ENCODE data around the gene BMPR1A.

DNA sequence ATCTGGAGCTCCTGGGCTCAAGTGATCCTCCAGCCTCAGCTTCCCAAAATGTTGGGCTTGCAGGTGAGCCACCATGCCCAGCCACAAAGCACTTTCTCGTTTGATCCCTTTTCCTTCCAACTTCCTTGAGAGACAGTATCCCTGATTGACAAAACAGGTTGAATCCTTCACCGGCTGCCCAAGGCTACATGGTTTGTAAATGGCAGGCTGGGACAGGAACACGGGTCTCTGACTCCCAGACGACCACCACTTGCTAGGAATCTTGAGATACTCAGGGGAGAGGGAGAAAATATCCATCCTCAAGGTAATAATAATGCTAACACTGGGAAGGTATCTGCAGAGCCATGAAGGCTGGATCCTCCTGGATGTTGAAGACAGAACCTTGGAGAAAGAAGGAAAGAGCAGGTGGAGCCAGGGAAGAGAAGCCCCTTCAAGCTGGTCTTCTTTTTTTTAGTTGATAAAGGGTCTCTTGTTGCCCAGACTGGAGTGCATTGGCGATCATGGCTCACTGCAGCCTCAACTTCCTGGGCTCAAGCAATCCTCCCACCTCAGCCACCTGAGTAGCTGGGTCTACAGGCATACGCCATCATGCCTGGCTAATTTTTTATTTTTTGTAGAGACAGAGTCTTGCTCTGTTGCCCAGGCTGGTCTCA is 181.2 kb downstream of the BMPR1A start:
- TF ChIP-seq, protein P1, sequence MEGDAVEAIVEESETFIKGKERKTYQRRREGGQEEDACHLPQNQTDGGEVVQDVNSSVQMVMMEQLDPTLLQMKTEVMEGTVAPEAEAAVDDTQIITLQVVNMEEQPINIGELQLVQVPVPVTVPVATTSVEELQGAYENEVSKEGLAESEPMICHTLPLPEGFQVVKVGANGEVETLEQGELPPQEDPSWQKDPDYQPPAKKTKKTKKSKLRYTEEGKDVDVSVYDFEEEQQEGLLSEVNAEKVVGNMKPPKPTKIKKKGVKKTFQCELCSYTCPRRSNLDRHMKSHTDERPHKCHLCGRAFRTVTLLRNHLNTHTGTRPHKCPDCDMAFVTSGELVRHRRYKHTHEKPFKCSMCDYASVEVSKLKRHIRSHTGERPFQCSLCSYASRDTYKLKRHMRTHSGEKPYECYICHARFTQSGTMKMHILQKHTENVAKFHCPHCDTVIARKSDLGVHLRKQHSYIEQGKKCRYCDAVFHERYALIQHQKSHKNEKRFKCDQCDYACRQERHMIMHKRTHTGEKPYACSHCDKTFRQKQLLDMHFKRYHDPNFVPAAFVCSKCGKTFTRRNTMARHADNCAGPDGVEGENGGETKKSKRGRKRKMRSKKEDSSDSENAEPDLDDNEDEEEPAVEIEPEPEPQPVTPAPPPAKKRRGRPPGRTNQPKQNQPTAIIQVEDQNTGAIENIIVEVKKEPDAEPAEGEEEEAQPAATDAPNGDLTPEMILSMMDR (IDR thresholded peaks at IDR 0.05), result no peak
- TF ChIP-seq ZFX (IDR thresholded peaks at IDR 0.05; ENCODE audit: borderline replicate concordance), result no peak
